HCT116 (cell line): ENCODE measurements around the gene PLEKHM3.

Experiments used
- CTCF ChIP-seq, 3 experiments: fragments of 200-600 bp in 1 of 3; sonication (generic) in 1 of 3; IDR thresholded peaks in 2 of 3; conservative IDR thresholded peaks in 1 of 3; 2 replicates each; pipeline ENCODE4 v1.5.1; 2012 to 2017; ENCODE audit warnings: low read depth in 2 of 3, low read length in 2 of 3, antibody characterized with exemption in 1 of 3, borderline replicate concordance in 1 of 3, control low read depth in 1 of 3, mild to moderate bottlenecking in 1 of 3, mixed read lengths in 1 of 3, mixed run types in 1 of 3, moderate library complexity in 1 of 3; ENCODE audit not compliant: insufficient read depth in 1 of 3
- EZH2 ChIP-seq: fragments of 200-600 bp; sonication (generic); IDR thresholded peaks from 2 replicates; pipeline ENCODE4 v1.6.1; 2017; ENCODE audit warnings: antibody characterized with exemption, mixed run types
- MAX ChIP-seq: IDR thresholded peaks from 2 replicates; pipeline ENCODE4 v1.6.1; 2012
- TCF7L2 ChIP-seq: IDR thresholded peaks from 2 replicates; pipeline ENCODE4 v1.7.0; 2011; ENCODE audit warnings: borderline replicate concordance, inconsistent platforms; ENCODE audit not compliant: insufficient read depth, insufficient read length; ENCODE audit errors: extremely low read depth

- no peak for TF ChIP-seq EZH2
- TF ChIP-seq TCF7L2: no peak
- no peak for TF ChIP-seq CTCF (IDR thresholded peaks at IDR 0.05 in 2 of 3, conservative IDR thresholded peaks at IDR 0.05 in 1 of 3; ENCODE audit: borderline replicate concordance in 1 of 3, insufficient read depth in 1 of 3, low read depth in 2 of 3, low read length in 2 of 3)
- TF ChIP-seq MAX: no peak
These were observed 1.2 kb downstream of the PLEKHM3 start for GRCh38 chr2:208024091-208024490.
